Lower leg skin (tissue), 3 donors: ENCODE results near the gene LRIT3.

Experiments used
- POLR2A ChIP-seq, 2 donors: fragments of 450-650 bp; IDR thresholded peaks; one replicate each; pipeline ENCODE4 v1.6.1; 2016 to 2017; ENCODE audit warnings: antibody characterized with exemption in 2 of 2, mild to moderate bottlenecking in 1 of 2, moderate library complexity in 1 of 2
- TF ChIP-seq, protein P1 (sequence below), 3 donors: fragments of 450-650 bp; IDR thresholded peaks; one replicate each; pipeline ENCODE4 v1.5.1; 2016; ENCODE audit warnings: antibody characterized with exemption in 3 of 3, mild to moderate bottlenecking in 3 of 3, moderate library complexity in 2 of 3

DNA sequence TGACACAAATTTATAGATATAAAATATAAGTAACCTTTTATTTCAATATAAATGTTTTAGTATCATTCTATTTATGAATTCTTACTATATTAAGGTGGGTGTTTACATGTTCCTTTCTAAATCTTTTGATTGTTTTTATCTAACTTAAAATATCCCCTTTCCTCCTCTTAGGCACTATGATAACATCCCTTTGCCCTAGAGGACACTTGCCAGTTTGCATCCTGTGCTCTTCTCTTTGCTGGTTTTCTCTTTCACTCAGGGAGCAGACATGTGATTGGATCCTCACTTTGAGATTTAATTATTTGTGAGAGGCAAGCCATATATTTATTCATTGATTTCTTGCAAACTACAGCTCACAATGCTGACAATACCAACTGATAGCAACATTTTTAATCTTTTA lies 16.2 kb downstream of the LRIT3 start:
- TF ChIP-seq, protein P1, sequence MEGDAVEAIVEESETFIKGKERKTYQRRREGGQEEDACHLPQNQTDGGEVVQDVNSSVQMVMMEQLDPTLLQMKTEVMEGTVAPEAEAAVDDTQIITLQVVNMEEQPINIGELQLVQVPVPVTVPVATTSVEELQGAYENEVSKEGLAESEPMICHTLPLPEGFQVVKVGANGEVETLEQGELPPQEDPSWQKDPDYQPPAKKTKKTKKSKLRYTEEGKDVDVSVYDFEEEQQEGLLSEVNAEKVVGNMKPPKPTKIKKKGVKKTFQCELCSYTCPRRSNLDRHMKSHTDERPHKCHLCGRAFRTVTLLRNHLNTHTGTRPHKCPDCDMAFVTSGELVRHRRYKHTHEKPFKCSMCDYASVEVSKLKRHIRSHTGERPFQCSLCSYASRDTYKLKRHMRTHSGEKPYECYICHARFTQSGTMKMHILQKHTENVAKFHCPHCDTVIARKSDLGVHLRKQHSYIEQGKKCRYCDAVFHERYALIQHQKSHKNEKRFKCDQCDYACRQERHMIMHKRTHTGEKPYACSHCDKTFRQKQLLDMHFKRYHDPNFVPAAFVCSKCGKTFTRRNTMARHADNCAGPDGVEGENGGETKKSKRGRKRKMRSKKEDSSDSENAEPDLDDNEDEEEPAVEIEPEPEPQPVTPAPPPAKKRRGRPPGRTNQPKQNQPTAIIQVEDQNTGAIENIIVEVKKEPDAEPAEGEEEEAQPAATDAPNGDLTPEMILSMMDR (IDR thresholded peaks at IDR 0.05): no peak
- no peak for TF ChIP-seq POLR2A (IDR thresholded peaks at IDR 0.05)
